DOHH2 (cell line): Measurements from ENCODE around the gene TMEM139.

Experiments
- CTCF ChIP-seq: fragments of 200-600 bp; sonication (generic); IDR thresholded peaks from one replicate; pipeline ENCODE4 v1.5.1; 2014; ENCODE audit warnings: antibody characterized with exemption, mild to moderate bottlenecking, low read depth, low read length; ENCODE audit not compliant: poor library complexity, severe bottlenecking
- EZH2phosphoT487 ChIP-seq: fragments of 200-600 bp; sonication (generic); IDR thresholded peaks from 2 replicates; pipeline ENCODE4 v1.6.1; 2017; ENCODE audit warnings: borderline replicate concordance, mild to moderate bottlenecking, antibody characterized with exemption, low read length, moderate library complexity, mixed read lengths

GRCh38 chr7:143279186-143280098 lies 5.3 kb upstream of the TMEM139 start:
- TF ChIP-seq CTCF (no peak), EZH2phosphoT487 (no peak)
